HG03280 (cell line): Measurements from ENCODE around the gene DMC1.
"Not testable (repeated sequence)": the region's sequence is repeated elsewhere in the genome, so short reads cannot be mapped to it uniquely, and the experiment has no call there.

Experiments used
- ATAC-seq: cut with Tn5 transposase; IDR thresholded peaks from one replicate; pipeline ENCODE4 v1.9.1; 2021; ENCODE audit warnings: mild to moderate bottlenecking, moderate library complexity; ENCODE audit not compliant: unreplicated experiment

DMC1 gene

GRCh38 chr22:38470179-38470578, 99.8 kb downstream of the DMC1 start:
- ATAC-seq: not testable (repeated sequence)

GRCh38 chr22:38469306-38469781, 100.6 kb downstream of the DMC1 start:
- no peak for ATAC-seq
